ENCODE data around the gene ZNF232.

DNA sequence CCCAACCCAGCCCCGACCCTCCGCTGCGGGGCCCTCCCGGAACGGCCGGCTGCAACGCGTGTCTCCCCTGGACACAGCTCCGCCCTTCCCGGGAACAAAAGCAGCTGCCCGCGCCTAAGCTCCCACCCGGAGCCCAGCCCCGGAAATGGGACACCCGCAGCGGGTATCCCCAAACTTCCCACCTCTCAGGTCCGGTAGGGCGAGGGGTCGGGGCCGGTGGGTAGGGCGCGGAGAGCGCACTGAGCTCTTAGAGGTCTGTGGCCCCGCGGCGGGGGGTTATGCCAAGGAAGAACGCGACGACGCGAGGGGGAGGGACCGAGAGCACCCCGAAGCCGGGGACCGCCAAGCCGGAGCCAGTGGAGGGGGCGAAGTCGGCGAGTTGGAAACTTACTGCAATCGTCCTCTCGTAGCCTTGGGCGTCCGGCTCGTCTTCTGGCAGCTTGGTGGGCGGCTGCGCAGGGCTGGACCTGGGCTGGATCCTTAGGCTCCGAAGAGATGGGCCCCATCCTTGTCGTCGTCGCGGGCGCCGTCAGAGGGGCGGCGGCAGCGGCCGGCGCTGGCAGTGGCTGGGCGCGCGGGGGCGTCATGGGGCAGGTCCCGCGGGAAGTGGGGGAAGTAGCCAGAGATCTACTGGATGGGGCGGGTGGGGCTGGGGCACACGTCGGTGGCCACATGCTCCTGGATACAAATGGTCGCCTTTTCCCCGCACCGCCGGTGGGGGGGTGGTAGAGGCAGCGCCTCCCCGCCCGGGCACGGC is 11.1 kb upstream of the ZNF232 start:
- TF ChIP-seq POLR2A (IDR thresholded peaks at IDR 0.05; ENCODE audit: low read length) (no peak), GATA1 (IDR thresholded peaks at IDR 0.05; ENCODE audit: low read depth, low read length) (no peak)

Data from erythroblast (primary cell).